Gastroesophageal sphincter (tissue), 2 donors: ENCODE data around the gene TMPRSS4.

Source experiments
- EP300 ChIP-seq: sonication (generic); formaldehyde crosslinking; IDR thresholded peaks from one replicate; pipeline ENCODE4 v1.6.1; 2017; ENCODE audit warnings: antibody characterized with exemption, mild to moderate bottlenecking
- POLR2A ChIP-seq, 2 donors: fragments of 450-650 bp; IDR thresholded peaks; one replicate each; pipeline ENCODE4 v1.6.1; 2017; ENCODE audit warnings: antibody characterized with exemption in 2 of 2, mild to moderate bottlenecking in 2 of 2, moderate library complexity in 1 of 2

GRCh38 chr11:118146554-118146953 lies 69.7 kb downstream of the TMPRSS4 start:
- TF ChIP-seq POLR2A (IDR thresholded peaks at IDR 0.05): no peak
- TF ChIP-seq EP300: no peak
